Mononuclear cell (primary cell): ENCODE measurements around the gene ZNF324. TPM values are rescaled to one million over a fixed set of nuclear protein-coding genes. Genes with fewer than 3 reads are reported as not detected.
A peak's percentile ranks its signal among the peaks of the same experiment; 100 is the strongest.
"Not testable (repeated sequence)": the region's sequence is repeated elsewhere in the genome, so short reads cannot be mapped to it uniquely, and the experiment has no call there.

Experiments used
- H3K27me3 ChIP-seq: 2 replicates; pipeline ENCODE4 v1.6.0; 2011; ENCODE audit warnings: low read length, control low read depth; ENCODE audit not compliant: insufficient read depth
- H3K4me1 ChIP-seq: 2 replicates; pipeline ENCODE4 v1.5.1; 2011; ENCODE audit warnings: mild to moderate bottlenecking, low read length, control low read depth; ENCODE audit not compliant: insufficient read depth
- H3K4me3 ChIP-seq: 2 replicates; pipeline ENCODE4 v1.5.1; 2011; ENCODE audit warnings: mild to moderate bottlenecking, low read length, moderate library complexity
- H3K9me3 ChIP-seq: 2 replicates; pipeline ENCODE4 v1.5.1; 2011; ENCODE audit warnings: low read depth, mild to moderate bottlenecking, control low read depth, low read length
- total RNA-seq: library from RNA; depleted of rRNA; stranded (reverse); fragments of >200 nt; gene quantifications from one replicate; pipeline ENCODE4 v1.2.3, GENCODE V29; 2012

Gene ZNF324
- total RNA-seq, result 19.2 TPM

- peak within 1 kb of the TSS; percentile 91 for H3K4me3 ChIP-seq
- H3K4me1 ChIP-seq, result peaks cover 17% of the 10 kb centered on the region
- no peaks in the 10 kb centered on the region for H3K27me3 ChIP-seq
- H3K9me3 ChIP-seq, result no peaks in the 10 kb centered on the region
Measured at GRCh38 chr19:58466760-58467589, at the start of gene ZNF324. ZNF324 (plus strand) TSS chr19:58467080; CDS start chr19:58469186, 2,106 bp downstream.

- peaks cover 43% of the 10 kb centered on the region for H3K9me3 ChIP-seq
- no peaks in the 10 kb centered on the region for H3K27me3 ChIP-seq
Measured at GRCh38 chr19:58428617-58429016, 38.3 kb upstream of the ZNF324 start.

GRCh38 chr19:58429745-58430144, 37.1 kb upstream of the ZNF324 start:
- Histone ChIP-seq H3K4me3 (no peak overlapping the region), H3K4me1 (no peaks in the 10 kb centered on the region), H3K27me3 (no peaks in the 10 kb centered on the region), H3K9me3 (peaks cover 55% of the 10 kb centered on the region)

More at GRCh38 chr19:58428617-58429016, 38.3 kb upstream of the ZNF324 start:
- Histone ChIP-seq H3K4me1 (no peaks in the 10 kb centered on the region), H3K4me3 (no peak overlapping the region)

DNA sequence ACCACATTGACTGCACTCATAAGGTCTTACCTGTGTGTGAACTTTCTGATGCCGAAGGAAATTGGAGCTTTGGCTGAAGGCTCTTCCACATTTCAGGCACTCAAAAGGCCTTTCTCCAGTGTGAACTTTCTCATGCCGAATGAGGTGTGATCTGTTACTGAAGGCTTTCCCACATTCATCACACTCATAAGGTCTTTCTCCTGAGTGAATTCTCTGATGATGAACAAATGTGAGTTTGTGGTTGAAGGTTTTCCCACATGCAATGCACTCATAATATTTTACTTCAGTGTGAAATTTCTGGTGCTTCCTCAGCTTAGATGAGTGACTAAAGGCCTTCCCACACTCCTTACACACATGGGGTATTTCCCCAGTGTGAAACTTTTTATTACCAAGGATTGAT, 32.7 kb upstream of the ZNF324 start:
- H3K27me3 ChIP-seq, result no peaks in the 10 kb centered on the region
- peaks cover 1% of the 10 kb centered on the region for H3K4me1 ChIP-seq
- peaks cover 58% of the 10 kb centered on the region for H3K9me3 ChIP-seq
- no peak overlapping the region for H3K4me3 ChIP-seq

- H3K9me3 ChIP-seq, result peaks cover 10% of the 10 kb centered on the region
- peaks cover 14% of the 10 kb centered on the region for H3K4me1 ChIP-seq
- H3K27me3 ChIP-seq, result no peaks in the 10 kb centered on the region
- H3K4me3 ChIP-seq, result peak within 1 kb of the TSS; percentile 42
Measured at GRCh38 chr19:58439576-58440554, 27.0 kb upstream of the ZNF324 start, which contains the start of gene ZNF132. ZNF132 (minus strand) TSS chr19:58440153; CDS start chr19:58439821, 332 bp downstream.

DNA sequence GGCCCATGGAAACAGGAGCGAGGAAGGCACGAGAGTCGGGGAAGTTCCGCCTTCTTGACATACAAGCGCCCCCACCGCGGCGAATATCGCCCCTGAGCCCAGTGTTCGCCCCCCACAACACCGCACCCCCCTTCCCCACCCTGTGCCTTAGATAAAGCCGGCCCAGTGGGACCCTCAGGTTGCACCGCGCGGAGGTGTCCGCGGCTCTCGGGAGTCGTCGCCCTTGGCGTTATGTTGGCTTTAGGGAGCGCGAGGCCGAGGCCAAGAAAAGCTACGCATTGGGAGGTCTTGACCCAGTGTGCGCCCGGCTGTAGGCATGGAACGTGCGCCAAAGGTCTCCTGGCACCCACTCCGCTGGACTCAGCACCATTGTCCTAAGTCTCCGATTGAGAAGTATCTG, 26.3 kb upstream of the ZNF324 start:
- H3K9me3 ChIP-seq, result peaks cover 4% of the 10 kb centered on the region
- peak overlapping the region; percentile 42 for H3K4me3 ChIP-seq
- H3K4me1 ChIP-seq, result peaks cover 14% of the 10 kb centered on the region
- H3K27me3 ChIP-seq, result no peaks in the 10 kb centered on the region

- not testable (repeated sequence) for H3K9me3 ChIP-seq, H3K27me3 ChIP-seq, H3K4me3 ChIP-seq
- peaks cover 14% of the 10 kb centered on the region for H3K4me1 ChIP-seq
Measured at GRCh38 chr19:58442986-58443385, 23.9 kb upstream of the ZNF324 start.

GRCh38 chr19:58448860-58449259, 18.0 kb upstream of the ZNF324 start:
- H3K4me3 ChIP-seq, H3K4me1 ChIP-seq, H3K27me3 ChIP-seq, H3K9me3 ChIP-seq: not testable (repeated sequence)

DNA sequence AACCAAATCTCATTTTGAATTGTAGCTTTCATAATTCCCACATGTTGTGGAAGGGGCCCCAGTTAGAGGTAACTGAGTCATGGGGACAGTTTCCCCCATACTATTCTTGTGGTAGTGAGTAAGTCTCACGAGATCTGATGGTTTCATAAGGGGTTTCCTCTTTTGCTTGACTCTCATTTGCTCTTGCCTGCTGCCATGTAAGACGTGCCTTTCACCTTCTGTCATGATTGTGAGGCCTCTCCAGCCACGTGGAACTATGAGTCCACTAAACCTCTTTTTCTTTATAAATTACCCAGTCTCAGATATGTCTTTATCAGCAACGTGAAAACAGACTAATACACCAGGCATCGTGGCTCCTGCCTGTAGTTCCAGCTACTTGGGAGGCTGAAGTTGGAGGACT, 16.9 kb upstream of the ZNF324 start:
- not testable (repeated sequence) for H3K27me3 ChIP-seq, H3K9me3 ChIP-seq, H3K4me1 ChIP-seq, H3K4me3 ChIP-seq

- Histone ChIP-seq H3K4me3 (peak overlapping the region; percentile 71), H3K27me3 (peaks cover 3% of the 10 kb centered on the region), H3K9me3 (no peaks in the 10 kb centered on the region), H3K4me1 (peaks cover 6% of the 10 kb centered on the region)
Measured at GRCh38 chr19:58450856-58451357, 16.0 kb upstream of the ZNF324 start.

DNA sequence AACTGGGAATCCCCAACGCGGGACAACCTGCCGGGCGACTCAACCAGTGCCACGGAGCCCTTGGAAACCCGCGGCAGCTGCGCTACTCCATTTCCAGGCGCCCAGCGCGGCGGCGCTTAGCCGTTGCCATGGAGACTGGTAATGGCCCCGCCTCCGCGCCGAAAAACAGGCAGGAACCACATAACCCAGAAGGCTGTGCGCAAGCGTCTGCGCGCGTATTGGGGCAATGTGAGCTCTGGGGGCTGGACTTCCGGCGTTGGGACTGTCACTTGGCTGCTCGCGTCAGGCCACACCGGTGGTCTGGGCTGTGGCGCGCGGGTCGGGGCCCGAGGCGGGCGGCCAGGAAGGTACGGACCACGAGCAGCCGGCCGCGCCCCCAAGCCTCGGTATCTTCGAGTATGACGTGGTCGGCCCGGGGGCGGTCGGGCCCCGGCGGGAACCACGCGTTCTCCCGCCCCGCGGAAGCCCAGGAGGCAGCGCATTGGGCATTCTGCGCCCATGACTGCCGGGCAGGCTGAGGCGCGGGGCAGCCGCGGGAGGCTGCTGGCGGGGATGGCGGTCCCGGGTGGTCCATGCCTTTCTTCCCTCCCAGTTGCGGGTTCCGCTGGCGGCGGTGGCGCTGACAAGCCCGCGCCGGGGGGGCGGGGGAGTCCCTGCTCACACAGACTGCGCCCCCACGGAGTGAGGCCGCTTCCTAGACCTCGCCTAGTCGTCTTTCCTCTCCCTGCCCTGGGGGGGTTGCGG, 15.3 kb upstream of the ZNF324 start, which contains the start of gene ZNF324B:
ZNF324B (plus strand) TSS at position 265 of the 744 bp plus-strand sequence. CDS start 2,080 bp downstream, outside the sequence.
- peaks cover 6% of the 10 kb centered on the region for H3K4me1 ChIP-seq
- peak within 1 kb of the TSS; percentile 71 for H3K4me3 ChIP-seq
- no peaks in the 10 kb centered on the region for H3K9me3 ChIP-seq
- peaks cover 3% of the 10 kb centered on the region for H3K27me3 ChIP-seq

GRCh38 chr19:58453743-58454142, 13.1 kb upstream of the ZNF324 start:
- Histone ChIP-seq H3K9me3 (no peaks in the 10 kb centered on the region), H3K27me3 (peaks cover 3% of the 10 kb centered on the region), H3K4me3 (no peak overlapping the region), H3K4me1 (peaks cover 6% of the 10 kb centered on the region)

DNA sequence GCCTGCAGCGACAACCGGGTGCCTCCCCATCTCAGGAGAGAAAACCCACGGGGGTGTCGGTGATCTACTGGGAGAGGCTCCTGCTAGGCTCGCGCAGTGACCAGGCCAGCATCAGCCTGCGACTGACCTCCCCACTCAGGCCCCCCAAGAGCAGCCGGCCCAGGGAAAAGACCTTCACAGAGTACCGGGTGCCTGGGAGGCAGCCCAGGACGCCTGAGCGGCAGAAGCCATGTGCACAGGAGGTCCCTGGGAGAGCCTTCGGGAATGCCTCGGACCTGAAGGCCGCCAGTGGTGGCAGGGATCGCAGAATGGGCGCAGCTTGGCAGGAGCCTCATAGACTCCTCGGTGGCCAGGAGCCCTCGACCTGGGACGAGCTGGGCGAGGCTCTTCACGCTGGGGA, 11.6 kb upstream of the ZNF324 start:
- Histone ChIP-seq H3K4me1 (peaks cover 6% of the 10 kb centered on the region), H3K27me3 (no peaks in the 10 kb centered on the region), H3K9me3 (no peaks in the 10 kb centered on the region), H3K4me3 (no peak overlapping the region)

DNA sequence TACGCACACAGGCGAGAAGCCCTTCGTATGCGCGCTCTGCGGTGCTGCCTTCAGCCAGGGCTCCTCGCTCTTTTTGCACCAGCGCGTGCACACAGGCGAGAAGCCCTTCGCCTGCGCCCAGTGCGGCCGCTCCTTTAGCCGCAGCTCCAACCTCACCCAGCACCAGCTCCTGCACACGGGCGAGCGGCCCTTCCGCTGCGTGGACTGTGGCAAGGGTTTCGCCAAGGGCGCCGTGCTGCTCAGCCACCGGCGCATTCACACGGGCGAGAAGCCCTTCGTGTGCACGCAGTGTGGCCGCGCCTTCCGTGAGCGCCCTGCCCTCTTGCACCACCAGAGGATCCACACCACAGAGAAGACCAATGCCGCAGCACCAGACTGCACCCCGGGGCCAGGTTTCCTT, 10.8 kb upstream of the ZNF324 start:
- H3K27me3 ChIP-seq, result no peaks in the 10 kb centered on the region
- no peaks in the 10 kb centered on the region for H3K9me3 ChIP-seq
- no peak overlapping the region for H3K4me3 ChIP-seq
- H3K4me1 ChIP-seq, result peaks cover 2% of the 10 kb centered on the region
